Astrocyte (in vitro differentiated cells and primary cell): Measurements from ENCODE around the gene DYSF. TPM values are rescaled to one million over a fixed set of nuclear protein-coding genes. Genes with fewer than 3 reads are reported as not detected.

ENCODE experiments used
- DNase-seq: peaks from one replicate; pipeline ENCODE4 v3.0.0-alpha.2; 2010; ENCODE audit warnings: low read depth
- FAIRE-seq: peaks from 2 replicates; lab custom pipeline; 2011; peaks lifted over from hg19 to GRCh38; lab: Jason Lieb, UNC
- H2AFZ ChIP-seq: 2 replicates; pipeline ENCODE4 v1.6.0; 2012; ENCODE audit warnings: low read depth, low read length, inconsistent platforms
- H3K27ac ChIP-seq: 2 replicates; pipeline ENCODE4 v1.5.1; 2011; ENCODE audit warnings: low read depth, low read length, inconsistent platforms
- H3K27me3 ChIP-seq: 2 replicates; pipeline ENCODE4 v1.6.0; 2011; ENCODE audit warnings: low read length, inconsistent platforms; ENCODE audit not compliant: insufficient read depth
- H3K36me3 ChIP-seq: 2 replicates; pipeline ENCODE4 v1.5.1; 2011; ENCODE audit warnings: low read length, inconsistent platforms; ENCODE audit not compliant: insufficient read depth
- H3K4me1 ChIP-seq: 2 replicates; pipeline ENCODE4 v1.5.1; 2011; ENCODE audit warnings: low read length, inconsistent platforms; ENCODE audit not compliant: insufficient read depth
- H3K4me2 ChIP-seq: 2 replicates; pipeline ENCODE4 v1.6.0; 2012; ENCODE audit warnings: low read length, inconsistent platforms
- H3K4me3 ChIP-seq: 2 replicates; pipeline ENCODE4 v1.5.1; 2011; ENCODE audit warnings: low read depth, mild to moderate bottlenecking, low read length, inconsistent platforms; ENCODE audit not compliant: insufficient read depth
- H3K79me2 ChIP-seq: 2 replicates; pipeline ENCODE4 v1.6.0; 2012; ENCODE audit warnings: mild to moderate bottlenecking, low read length, inconsistent platforms; ENCODE audit not compliant: insufficient read depth
- H3K9ac ChIP-seq: 2 replicates; pipeline ENCODE4 v1.6.0; 2012; ENCODE audit warnings: mild to moderate bottlenecking, low read length, inconsistent platforms
- H3K9me3 ChIP-seq: 2 replicates; pipeline ENCODE4 v1.5.1; 2012; ENCODE audit warnings: low read depth, mild to moderate bottlenecking, low read length, inconsistent platforms; ENCODE audit not compliant: insufficient read depth
- H4K20me1 ChIP-seq: 2 replicates; pipeline ENCODE4 v1.6.0; 2012; ENCODE audit warnings: low read length, inconsistent platforms; ENCODE audit not compliant: insufficient read depth
- H3K27ac Mint-ChIP-seq: one replicate; pipeline ENCODE4 v1.8.0; 2021; ENCODE audit warnings: mild to moderate bottlenecking, mixed read lengths; ENCODE audit not compliant: unreplicated experiment
- H3K27me3 Mint-ChIP-seq: one replicate; pipeline ENCODE4 v1.8.0; 2021; ENCODE audit warnings: low read depth, mixed read lengths; ENCODE audit not compliant: unreplicated experiment
- H3K36me3 Mint-ChIP-seq: one replicate; pipeline ENCODE4 v1.8.0; 2021; ENCODE audit warnings: low read depth, mixed read lengths; ENCODE audit not compliant: unreplicated experiment
- H3K4me1 Mint-ChIP-seq: one replicate; pipeline ENCODE4 v1.8.0; 2021; ENCODE audit warnings: low read depth, mixed read lengths; ENCODE audit not compliant: unreplicated experiment
- H3K4me3 Mint-ChIP-seq: one replicate; pipeline ENCODE4 v1.8.0; 2021; ENCODE audit warnings: mild to moderate bottlenecking, moderate library complexity, mixed read lengths; ENCODE audit not compliant: unreplicated experiment
- H3K9me3 Mint-ChIP-seq: one replicate; pipeline ENCODE4 v1.8.0; 2021; ENCODE audit warnings: mild to moderate bottlenecking, mixed read lengths; ENCODE audit not compliant: unreplicated experiment
- EZH2 ChIP-seq: IDR thresholded peaks from 2 replicates; pipeline ENCODE4 v1.6.1; 2012; ENCODE audit warnings: mild to moderate bottlenecking, low read length, inconsistent platforms; ENCODE audit not compliant: insufficient read depth
- total RNA-seq: library from RNA; stranded (reverse); gene quantifications from 2 replicates; pipeline ENCODE4 v1.2.1, GENCODE V29; 2021
- TF ChIP-seq, protein P1 (sequence below): IDR thresholded peaks from 2 replicates; pipeline ENCODE4 v1.5.1; 2011; ENCODE audit warnings: low read depth, mild to moderate bottlenecking, inconsistent platforms, low read length, moderate library complexity; ENCODE audit not compliant: insufficient read depth

The DYSF gene
- total RNA-seq, 1 donor from 2014 or later = 123 TPM

GRCh38 chr2:71458413-71459083 lies 5.2 kb downstream of the DYSF start:
- peaks cover 8% of the 10 kb centered on the region for H3K27me3 ChIP-seq
- Mint-ChIP-seq H3K27me3 (no peaks in the 10 kb centered on the region), H3K27ac (peak overlapping the region; percentile 90), H3K4me1 (peaks cover 66% of the 10 kb centered on the region), H3K36me3 (peaks cover 23% of the 10 kb centered on the region), H3K9me3 (no peaks in the 10 kb centered on the region), H3K4me3 (peak overlapping the region; percentile 46)
- H2AFZ ChIP-seq = peak overlapping the region; percentile 67
- no peaks in the 10 kb centered on the region for H3K79me2 ChIP-seq
- peaks cover 5% of the 10 kb centered on the region for H3K9me3 ChIP-seq
- H3K4me1 ChIP-seq = peaks cover 48% of the 10 kb centered on the region
- no peak overlapping the region for H3K27ac ChIP-seq
- no peaks in the 10 kb centered on the region for H4K20me1 ChIP-seq
- H3K9ac ChIP-seq = no peak overlapping the region
- DNase-seq (peak; percentile 72), FAIRE-seq (no peak)
- H3K36me3 ChIP-seq = no peaks in the 10 kb centered on the region
- TF ChIP-seq, protein P1, sequence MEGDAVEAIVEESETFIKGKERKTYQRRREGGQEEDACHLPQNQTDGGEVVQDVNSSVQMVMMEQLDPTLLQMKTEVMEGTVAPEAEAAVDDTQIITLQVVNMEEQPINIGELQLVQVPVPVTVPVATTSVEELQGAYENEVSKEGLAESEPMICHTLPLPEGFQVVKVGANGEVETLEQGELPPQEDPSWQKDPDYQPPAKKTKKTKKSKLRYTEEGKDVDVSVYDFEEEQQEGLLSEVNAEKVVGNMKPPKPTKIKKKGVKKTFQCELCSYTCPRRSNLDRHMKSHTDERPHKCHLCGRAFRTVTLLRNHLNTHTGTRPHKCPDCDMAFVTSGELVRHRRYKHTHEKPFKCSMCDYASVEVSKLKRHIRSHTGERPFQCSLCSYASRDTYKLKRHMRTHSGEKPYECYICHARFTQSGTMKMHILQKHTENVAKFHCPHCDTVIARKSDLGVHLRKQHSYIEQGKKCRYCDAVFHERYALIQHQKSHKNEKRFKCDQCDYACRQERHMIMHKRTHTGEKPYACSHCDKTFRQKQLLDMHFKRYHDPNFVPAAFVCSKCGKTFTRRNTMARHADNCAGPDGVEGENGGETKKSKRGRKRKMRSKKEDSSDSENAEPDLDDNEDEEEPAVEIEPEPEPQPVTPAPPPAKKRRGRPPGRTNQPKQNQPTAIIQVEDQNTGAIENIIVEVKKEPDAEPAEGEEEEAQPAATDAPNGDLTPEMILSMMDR = no peak
- TF ChIP-seq EZH2 = no peak
- H3K4me3 ChIP-seq = no peak overlapping the region
- peak overlapping the region; percentile 27 for H3K4me2 ChIP-seq

GRCh38 chr2:71459084-71459431 lies 5.7 kb downstream of the DYSF start:
- Histone ChIP-seq H3K9me3 (peaks cover 5% of the 10 kb centered on the region), H3K4me2 (no peak overlapping the region), H3K9ac (no peak overlapping the region), H3K36me3 (no peaks in the 10 kb centered on the region), H3K4me1 (peaks cover 44% of the 10 kb centered on the region), H3K4me3 (no peak overlapping the region), H3K79me2 (no peaks in the 10 kb centered on the region), H2AFZ (no peak overlapping the region), H3K27me3 (peaks cover 5% of the 10 kb centered on the region), H3K27ac (no peak overlapping the region), H4K20me1 (no peaks in the 10 kb centered on the region)
- H3K36me3 Mint-ChIP-seq = peaks cover 23% of the 10 kb centered on the region
- no peak for TF ChIP-seq EZH2
- TF ChIP-seq, protein P1 = no peak
- H3K27ac Mint-ChIP-seq = peak overlapping the region; percentile 42
- DNase-seq (no peak), FAIRE-seq (no peak)
- H3K9me3 Mint-ChIP-seq = no peaks in the 10 kb centered on the region
- peaks cover 66% of the 10 kb centered on the region for H3K4me1 Mint-ChIP-seq
- H3K4me3 Mint-ChIP-seq = no peak overlapping the region
- no peaks in the 10 kb centered on the region for H3K27me3 Mint-ChIP-seq

GRCh38 chr2:71460056-71460455 lies 6.7 kb downstream of the DYSF start:
- H3K79me2 ChIP-seq = no peaks in the 10 kb centered on the region
- H4K20me1 ChIP-seq = no peaks in the 10 kb centered on the region
- peak overlapping the region; percentile 42 for H3K27ac Mint-ChIP-seq
- H3K36me3 ChIP-seq = no peaks in the 10 kb centered on the region
- H3K4me2 ChIP-seq = no peak overlapping the region
- H3K4me1 ChIP-seq = peaks cover 40% of the 10 kb centered on the region
- H3K9me3 Mint-ChIP-seq = no peaks in the 10 kb centered on the region
- DNase-seq (no peak), FAIRE-seq (no peak)
- peaks cover 61% of the 10 kb centered on the region for H3K4me1 Mint-ChIP-seq
- peak overlapping the region; percentile 35 for H3K4me3 Mint-ChIP-seq
- no peak overlapping the region for H3K4me3 ChIP-seq
- H2AFZ ChIP-seq = no peak overlapping the region
- H3K36me3 Mint-ChIP-seq = peaks cover 19% of the 10 kb centered on the region
- peaks cover 8% of the 10 kb centered on the region for H3K27me3 ChIP-seq
- no peak overlapping the region for H3K9ac ChIP-seq
- no peaks in the 10 kb centered on the region for H3K27me3 Mint-ChIP-seq
- no peak overlapping the region for H3K27ac ChIP-seq
- peaks cover 5% of the 10 kb centered on the region for H3K9me3 ChIP-seq
- TF ChIP-seq EZH2 = no peak
- TF ChIP-seq, protein P1 = no peak
